ENCODE measurements around the gene ZNF639. TPM values are rescaled to one million over a fixed set of nuclear protein-coding genes. Genes with fewer than 3 reads are reported as not detected.

ZNF639 gene
- total RNA-seq, 1 experiment from 2014 or later: 28.6 TPM

DNA sequence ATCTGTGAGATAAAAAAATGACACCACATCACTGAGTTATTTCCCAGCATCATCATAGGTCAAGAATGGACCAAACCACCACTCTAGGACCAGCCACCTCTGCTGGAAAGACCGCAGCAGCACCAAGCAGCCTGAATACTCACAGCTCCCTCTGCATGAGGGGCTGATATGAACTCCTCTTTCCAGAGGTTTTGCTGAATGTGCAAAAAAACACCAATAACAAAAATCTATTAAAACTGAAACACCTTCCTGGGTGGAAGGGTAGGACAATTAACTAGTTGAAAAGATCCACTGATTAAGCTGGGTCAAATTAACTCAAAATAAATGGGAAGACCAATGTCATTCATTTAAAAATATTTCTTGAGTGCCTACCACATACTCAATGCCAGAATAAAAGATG lies 43.0 kb upstream of the ZNF639 start:
- CTCF ChIA-PET: no interaction called here
- BruUV-seq (replicated peaks): no TSS peak
- no peak overlapping the region for H3K4me3 ChIP-seq (ENCODE audit: low read depth, low read length)
- TF ChIP-seq CTCF (IDR thresholded peaks at IDR 0.05; ENCODE audit: insufficient read depth in 1 of 2, low read depth in 1 of 2, low read length in 1 of 2, severe bottlenecking in 1 of 2, unreplicated experiment in 1 of 2): no peak
- Mint-ChIP-seq H3K27me3 (ENCODE audit: insufficient read depth, unreplicated experiment) (peaks cover 7% of the 10 kb centered on the region), H3K27ac (ENCODE audit: unreplicated experiment) (no peak overlapping the region), H3K4me3 (ENCODE audit: unreplicated experiment) (no peak overlapping the region), H3K4me1 (ENCODE audit: low read depth, unreplicated experiment) (no peaks in the 10 kb centered on the region), H3K36me3 (ENCODE audit: insufficient read depth, unreplicated experiment) (no peaks in the 10 kb centered on the region), H3K9me3 (ENCODE audit: unreplicated experiment) (no peaks in the 10 kb centered on the region)
- POLR2A ChIA-PET: no interaction called here
- DNase-seq: no peak
- H3K4me1 ChIP-seq: no peaks in the 10 kb centered on the region
- no peaks in the 10 kb centered on the region for H3K27me3 ChIP-seq (replicated peaks; ENCODE audit: control insufficient read depth, insufficient read depth, low read length)
- H3K36me3 ChIP-seq (ENCODE audit: control insufficient read depth, insufficient read depth, low read length): no peaks in the 10 kb centered on the region
- no peaks in the 10 kb centered on the region for H3K9me3 ChIP-seq
- intact Hi-C loops (cut with micrococcal nuclease; ENCODE audit: unreplicated experiment): no loop called here

DNA sequence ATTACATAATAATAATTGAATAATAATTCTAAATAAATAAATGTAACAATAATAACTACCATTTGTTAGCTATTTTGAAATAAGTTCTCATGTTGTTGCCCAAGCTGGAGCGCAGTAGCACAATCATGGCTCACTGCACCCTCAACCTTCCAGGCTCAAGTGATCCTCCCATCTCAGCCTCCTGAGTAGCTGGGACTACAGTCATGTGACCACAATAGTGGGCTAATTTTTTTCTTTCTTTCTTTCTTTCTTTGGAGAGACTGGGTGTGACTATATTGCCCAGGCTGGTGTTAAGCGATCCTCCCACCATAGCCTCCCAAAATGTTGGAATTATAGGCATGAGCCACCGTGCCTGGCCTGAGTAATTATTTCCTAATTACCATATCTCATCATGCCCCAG lies 41.0 kb upstream of the ZNF639 start:
- intact Hi-C loops (cut with micrococcal nuclease; ENCODE audit: unreplicated experiment): no loop called here
- H3K4me1 Mint-ChIP-seq (ENCODE audit: low read depth, unreplicated experiment): no peaks in the 10 kb centered on the region
- TF ChIP-seq CTCF (IDR thresholded peaks at IDR 0.05; ENCODE audit: insufficient read depth in 1 of 2, low read depth in 1 of 2, low read length in 1 of 2, severe bottlenecking in 1 of 2, unreplicated experiment in 1 of 2): no peak
- no peaks in the 10 kb centered on the region for H3K4me1 ChIP-seq
- no peaks in the 10 kb centered on the region for H3K36me3 ChIP-seq (ENCODE audit: control insufficient read depth, insufficient read depth, low read length)
- BruUV-seq (replicated peaks): no TSS peak
- H3K36me3 Mint-ChIP-seq (ENCODE audit: insufficient read depth, unreplicated experiment): no peaks in the 10 kb centered on the region
- H3K9me3 ChIP-seq: no peaks in the 10 kb centered on the region
- CTCF ChIA-PET: no interaction called here
- POLR2A ChIA-PET: no interaction called here
- H3K4me3 ChIP-seq (ENCODE audit: low read depth, low read length): no peak overlapping the region
- no peaks in the 10 kb centered on the region for H3K9me3 Mint-ChIP-seq (ENCODE audit: unreplicated experiment)
- H3K4me3 Mint-ChIP-seq (ENCODE audit: unreplicated experiment): no peak overlapping the region
- peaks cover 7% of the 10 kb centered on the region for H3K27me3 Mint-ChIP-seq (ENCODE audit: insufficient read depth, unreplicated experiment)
- no peak overlapping the region for H3K27ac Mint-ChIP-seq (ENCODE audit: unreplicated experiment)
- DNase-seq: no peak
- H3K27me3 ChIP-seq (replicated peaks; ENCODE audit: control insufficient read depth, insufficient read depth, low read length): no peaks in the 10 kb centered on the region

GRCh38 chr3:179286331-179286730 lies 36.5 kb upstream of the ZNF639 start:
- H3K4me1 ChIP-seq: no peaks in the 10 kb centered on the region
- intact Hi-C loops (cut with micrococcal nuclease; ENCODE audit: unreplicated experiment): no loop called here
- Mint-ChIP-seq H3K27me3 (ENCODE audit: insufficient read depth, unreplicated experiment) (peaks cover 7% of the 10 kb centered on the region), H3K27ac (ENCODE audit: unreplicated experiment) (no peak overlapping the region), H3K36me3 (ENCODE audit: insufficient read depth, unreplicated experiment) (no peaks in the 10 kb centered on the region), H3K4me1 (ENCODE audit: low read depth, unreplicated experiment) (peaks cover 7% of the 10 kb centered on the region), H3K4me3 (ENCODE audit: unreplicated experiment) (no peak overlapping the region), H3K9me3 (ENCODE audit: unreplicated experiment) (no peaks in the 10 kb centered on the region)
- no peaks in the 10 kb centered on the region for H3K9me3 ChIP-seq
- no peak overlapping the region for H3K4me3 ChIP-seq (ENCODE audit: low read depth, low read length)
- DNase-seq: no peak
- no peaks in the 10 kb centered on the region for H3K36me3 ChIP-seq (ENCODE audit: control insufficient read depth, insufficient read depth, low read length)
- BruUV-seq (replicated peaks): no TSS peak
- no peak for TF ChIP-seq CTCF (IDR thresholded peaks at IDR 0.05; ENCODE audit: insufficient read depth in 1 of 2, low read depth in 1 of 2, low read length in 1 of 2, severe bottlenecking in 1 of 2, unreplicated experiment in 1 of 2)
- POLR2A ChIA-PET: no interaction called here
- CTCF ChIA-PET: no interaction called here
- no peaks in the 10 kb centered on the region for H3K27me3 ChIP-seq (replicated peaks; ENCODE audit: control insufficient read depth, insufficient read depth, low read length)

Data from Caco-2 (cell line).